Sigmoid colon (tissue), 7 donors: ENCODE results near the gene ARID5B. TPM values are rescaled to one million over a fixed set of nuclear protein-coding genes. Genes with fewer than 3 reads are reported as not detected.

ENCODE experiments used
- DNase-seq: peaks from one replicate; pipeline ENCODE4 v3.0.0-alpha.2; 2019
- H3K27ac ChIP-seq, 4 donors: fragments of 200-600 bp; sonication (generic); one replicate each; pipeline ENCODE4 v1.5.1; 2016 to 2019; ENCODE audit warnings: mild to moderate bottlenecking in 1 of 4
- H3K27me3 ChIP-seq, 3 donors: fragments of 200-600 bp; sonication (generic); one replicate each; pipeline ENCODE4 v1.5.1; 2019; ENCODE audit warnings: mild to moderate bottlenecking in 1 of 3
- H3K36me3 ChIP-seq, 4 donors: fragments of 200-600 bp; sonication (generic); one replicate each; pipeline ENCODE4 v1.5.1; 2016 to 2019
- H3K4me1 ChIP-seq, 4 donors: fragments of 200-600 bp; sonication (generic); one replicate each; pipeline ENCODE4 v1.5.1; 2017 to 2019
- H3K4me3 ChIP-seq, 4 donors: fragments of 200-600 bp; sonication (generic); one replicate each; pipeline ENCODE4 v1.5.1; 2017 to 2019; ENCODE audit warnings: mild to moderate bottlenecking in 2 of 4, moderate library complexity in 1 of 4
- H3K9me3 ChIP-seq, 4 donors: fragments of 200-600 bp in 3 of 4; sonication (generic) in 3 of 4; one replicate each; pipeline versions ENCODE4 v1.5.1 to v1.6.1; 2013 to 2019
- EP300 ChIP-seq, 4 donors: sonication (generic); formaldehyde crosslinking; IDR thresholded peaks; one replicate each; pipeline ENCODE4 v1.6.1; 2017; ENCODE audit warnings: antibody characterized with exemption in 4 of 4
- POLR2A ChIP-seq, 2 donors: fragments of 450-650 bp; IDR thresholded peaks; one replicate each; pipeline ENCODE4 v1.6.1; 2016; ENCODE audit warnings: antibody characterized with exemption in 2 of 2, mild to moderate bottlenecking in 2 of 2, moderate library complexity in 2 of 2
- POLR2AphosphoS5 ChIP-seq, 4 donors: sonication (generic); formaldehyde crosslinking; IDR thresholded peaks; one replicate each; pipeline ENCODE4 v1.6.1; 2017; ENCODE audit warnings: antibody characterized with exemption in 4 of 4
- WGBS, 2 donors: extraction: QIAGEN DNeasy Blood & Tissue Kit; methylation state at CpG; one replicate each; pipeline ENCODE4 v1.1.7; 2013; 5-methylcytosine and 5-hydroxymethylcytosine counted together
- intact Hi-C: fragments of 100-400 bp; cut with DNase I; formaldehyde crosslinking; loops from one replicate; pipeline ENCODE4 v1.15.1; 2023
- polyA plus RNA-seq, 3 donors: library from polyadenylated mRNA; stranded (reverse); fragments of 200-250 nt; gene quantifications; one replicate each; pipeline ENCODE4 v1.2.3, GENCODE V29; 2013
- total RNA-seq, 4 donors: library from RNA; depleted of rRNA; stranded (reverse); fragments of >200 nt; gene quantifications; one replicate each; pipeline ENCODE4 v1.1.0, GENCODE V29; 2016
- TF ChIP-seq, protein P1 (sequence below), 4 experiments: fragments of 450-650 bp in 3 of 4; fragments of 200-600 bp in 1 of 4; IDR thresholded peaks; one replicate each; pipeline ENCODE4 v1.5.1; 2016 to 2019; ENCODE audit warnings: antibody characterized with exemption in 4 of 4, mild to moderate bottlenecking in 3 of 4, moderate library complexity in 2 of 4
- donor health status: healthy with polysubstance abuse.
- donor health status: Bipolar disorder and iron deficiency.
- donor health status: healthy.

The ARID5B gene
- total and polyA plus RNA-seq, 7 donors, result 2.3 to 109 (median 29.6) TPM

DNA sequence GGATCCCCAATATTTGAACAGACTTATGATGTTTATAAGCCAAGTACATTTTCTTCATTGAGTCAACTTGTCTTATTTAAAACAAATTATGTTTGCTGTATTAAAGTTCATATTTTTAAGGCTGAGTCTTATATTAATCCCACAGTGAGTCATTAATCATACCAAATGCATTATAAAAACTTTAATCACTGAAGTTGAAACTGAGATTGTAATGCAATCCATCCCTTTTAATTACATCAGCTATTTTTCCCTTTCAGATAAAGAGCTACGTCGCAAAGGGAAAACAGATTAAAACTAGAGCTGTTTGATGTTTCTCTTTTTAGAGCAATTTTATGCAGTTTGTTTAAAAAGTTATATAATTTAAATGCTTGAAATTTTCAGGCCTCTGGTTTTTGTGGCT is 183.0 kb downstream of the ARID5B start:
- intact Hi-C loops, result loop anchor here (5.0 kb wide), 1 partner anchor 37 kb away; no protein-coding TSS in a partner anchor
- Histone ChIP-seq H3K36me3 (peaks cover 0 to 44% (median 11%) of the 10 kb centered on the region in 4 donors), H3K9me3 (no peaks in the 10 kb centered on the region), H3K4me3 (no peak overlapping the region), H3K27ac (peak overlapping the region; percentile 77 to 84 (median 84)), H3K4me1 (peaks cover 0 to 63% (median 54%) of the 10 kb centered on the region in 4 donors), H3K27me3 (no peaks in the 10 kb centered on the region)
- TF ChIP-seq EP300 (IDR thresholded peaks at IDR 0.05) (no peak), POLR2AphosphoS5 (IDR thresholded peaks at IDR 0.05) (peak in 1 of 4 donors; percentile 3)
- TF ChIP-seq, protein P1, sequence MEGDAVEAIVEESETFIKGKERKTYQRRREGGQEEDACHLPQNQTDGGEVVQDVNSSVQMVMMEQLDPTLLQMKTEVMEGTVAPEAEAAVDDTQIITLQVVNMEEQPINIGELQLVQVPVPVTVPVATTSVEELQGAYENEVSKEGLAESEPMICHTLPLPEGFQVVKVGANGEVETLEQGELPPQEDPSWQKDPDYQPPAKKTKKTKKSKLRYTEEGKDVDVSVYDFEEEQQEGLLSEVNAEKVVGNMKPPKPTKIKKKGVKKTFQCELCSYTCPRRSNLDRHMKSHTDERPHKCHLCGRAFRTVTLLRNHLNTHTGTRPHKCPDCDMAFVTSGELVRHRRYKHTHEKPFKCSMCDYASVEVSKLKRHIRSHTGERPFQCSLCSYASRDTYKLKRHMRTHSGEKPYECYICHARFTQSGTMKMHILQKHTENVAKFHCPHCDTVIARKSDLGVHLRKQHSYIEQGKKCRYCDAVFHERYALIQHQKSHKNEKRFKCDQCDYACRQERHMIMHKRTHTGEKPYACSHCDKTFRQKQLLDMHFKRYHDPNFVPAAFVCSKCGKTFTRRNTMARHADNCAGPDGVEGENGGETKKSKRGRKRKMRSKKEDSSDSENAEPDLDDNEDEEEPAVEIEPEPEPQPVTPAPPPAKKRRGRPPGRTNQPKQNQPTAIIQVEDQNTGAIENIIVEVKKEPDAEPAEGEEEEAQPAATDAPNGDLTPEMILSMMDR (IDR thresholded peaks at IDR 0.05), result no peak
- WGBS, 2 donors, result 61 to 77% methylated on average over 2 of the region's 2 CpGs
- DNase-seq, result no peak

GRCh38 chr10:62085404-62085803 is 183.9 kb downstream of the ARID5B start:
- WGBS, 2 donors, result 84 to 86% methylated on average over 2 of the region's 2 CpGs
- intact Hi-C loops, result no loop called here
- H3K36me3 ChIP-seq, result peaks cover 0 to 46% (median 16%) of the 10 kb centered on the region in 4 donors
- H3K27ac ChIP-seq, result peak overlapping the region; percentile 77 to 84 (median 84)
- H3K9me3 ChIP-seq, result no peaks in the 10 kb centered on the region
- H3K4me3 ChIP-seq, result no peak overlapping the region
- TF ChIP-seq, protein P1 (IDR thresholded peaks at IDR 0.05), result no peak
- TF ChIP-seq POLR2AphosphoS5 (IDR thresholded peaks at IDR 0.05) (no peak), POLR2A (IDR thresholded peaks at IDR 0.05) (no peak), EP300 (IDR thresholded peaks at IDR 0.05) (no peak)
- H3K4me1 ChIP-seq, result peaks cover 0 to 54% (median 48%) of the 10 kb centered on the region in 4 donors
- no peaks in the 10 kb centered on the region for H3K27me3 ChIP-seq
- DNase-seq, result no peak

GRCh38 chr10:62085821-62086220 is 184.3 kb downstream of the ARID5B start:
- Histone ChIP-seq H3K9me3 (no peaks in the 10 kb centered on the region), H3K4me3 (no peak overlapping the region), H3K4me1 (peaks cover 0 to 50% (median 43%) of the 10 kb centered on the region in 4 donors), H3K36me3 (peaks cover 4 to 51% (median 19%) of the 10 kb centered on the region in 4 donors), H3K27ac (peak overlapping the region in 2 of 4 donors; percentile 83 to 84), H3K27me3 (no peaks in the 10 kb centered on the region)
- intact Hi-C loops, result no loop called here
- TF ChIP-seq, protein P1 (IDR thresholded peaks at IDR 0.05), result no peak
- TF ChIP-seq POLR2AphosphoS5 (IDR thresholded peaks at IDR 0.05) (no peak), POLR2A (IDR thresholded peaks at IDR 0.05) (no peak), EP300 (IDR thresholded peaks at IDR 0.05) (no peak)
- 95 to 97% methylated on average over 2 of the region's 2 CpGs for WGBS, 2 donors
- DNase-seq, result no peak

DNA sequence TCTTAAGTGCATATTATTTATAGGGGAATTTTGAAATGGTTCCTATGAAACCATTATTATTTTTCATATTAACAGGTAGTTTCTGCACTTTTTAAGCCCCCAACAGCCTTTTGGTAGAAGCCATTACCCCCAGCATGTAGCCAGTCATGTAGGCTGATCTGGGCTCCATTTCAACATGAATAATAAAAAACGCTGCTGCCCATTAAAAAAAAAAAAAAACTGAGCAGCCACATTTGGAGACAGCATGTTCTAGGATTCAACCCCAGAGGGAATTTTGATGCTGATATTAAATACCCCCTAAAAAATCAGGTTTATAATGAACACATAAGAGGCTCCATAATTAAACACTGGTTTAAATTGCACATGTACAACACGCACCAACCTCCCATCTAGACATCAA is 185.8 kb downstream of the ARID5B start:
- Histone ChIP-seq H3K27me3 (no peaks in the 10 kb centered on the region), H3K4me1 (peaks cover 0 to 39% (median 32%) of the 10 kb centered on the region in 4 donors), H3K9me3 (no peaks in the 10 kb centered on the region), H3K36me3 (peaks cover 18 to 66% (median 34%) of the 10 kb centered on the region in 4 donors), H3K4me3 (no peak overlapping the region), H3K27ac (no peak overlapping the region)
- TF ChIP-seq POLR2AphosphoS5 (IDR thresholded peaks at IDR 0.05) (no peak), EP300 (IDR thresholded peaks at IDR 0.05) (no peak), POLR2A (IDR thresholded peaks at IDR 0.05) (no peak)
- TF ChIP-seq, protein P1 (IDR thresholded peaks at IDR 0.05), result no peak
- DNase-seq, result no peak
- intact Hi-C loops, result no loop called here
- WGBS, 2 donors, result 68 to 82% methylated on average over 2 of the region's 2 CpGs

- WGBS, 2 donors, result 38 to 72% methylated on average over 3 of the region's 3 CpGs
- DNase-seq, result no peak
- Histone ChIP-seq H3K4me1 (peaks cover 0 to 39% (median 30%) of the 10 kb centered on the region in 4 donors), H3K27me3 (no peaks in the 10 kb centered on the region), H3K27ac (peak overlapping the region in 1 of 4 donors; percentile 1), H3K36me3 (peaks cover 18 to 75% (median 38%) of the 10 kb centered on the region in 4 donors), H3K4me3 (no peak overlapping the region), H3K9me3 (no peaks in the 10 kb centered on the region)
- intact Hi-C loops, result no loop called here
- TF ChIP-seq, protein P1 (IDR thresholded peaks at IDR 0.05), result no peak
- TF ChIP-seq POLR2AphosphoS5 (IDR thresholded peaks at IDR 0.05), result no peak
- no peak for TF ChIP-seq EP300 (IDR thresholded peaks at IDR 0.05)
- no peak for TF ChIP-seq POLR2A (IDR thresholded peaks at IDR 0.05)
Observed at GRCh38 chr10:62088786-62089185, 187.3 kb downstream of the ARID5B start.
